ENCODE measurements around the gene TMEM244.

- TF ChIP-seq CTCF (IDR thresholded peaks at IDR 0.05; ENCODE audit: borderline replicate concordance, extremely low read depth, low read length, poor library complexity, severe bottlenecking): no peak
- TF ChIP-seq EZH2 (IDR thresholded peaks at IDR 0.05; ENCODE audit: borderline replicate concordance, low read depth, low read length, severe bottlenecking): no peak
These were observed 70.3 kb downstream of the TMEM244 start for GRCh38 chr6:129790785-129791184.
